Renal cortex interstitium (tissue), 11 donors: ENCODE results near the gene GNLY. TPM values are rescaled to one million over a fixed set of nuclear protein-coding genes. Genes with fewer than 3 reads are reported as not detected.

Experiments used
- DNase-seq, 11 donors: peaks; one replicate each; pipeline ENCODE4 v3.0.0-alpha.2; 2013; ENCODE audit warnings: low read depth in 9 of 11, low spot score in 4 of 11; ENCODE audit errors: extremely low read depth in 1 of 11
- polyA plus RNA-seq, 3 donors: library from polyadenylated mRNA; unstranded; fragments of 120-200 nt; gene quantifications; one replicate each; pipeline ENCODE4 v1.2.1, GENCODE V29; 2013; ENCODE audit not compliant: insufficient read length in 3 of 3

GNLY gene
- polyA plus RNA-seq, 3 donors: 0.13 to 0.42 (median 0.27) TPM

GRCh38 chr2:85734942-85735608 lies 40.9 kb downstream of the GNLY start:
- DNase-seq: no peak

GRCh38 chr2:85735691-85736090 lies 41.5 kb downstream of the GNLY start:
- DNase-seq: no peak

GRCh38 chr2:85736456-85737355 lies 42.5 kb downstream of the GNLY start:
- DNase-seq: no peak

- DNase-seq: no peak
Observed at GRCh38 chr2:85737481-85737880, 43.3 kb downstream of the GNLY start.

- DNase-seq: peak in 1 of 11 donors; percentile 34
Observed at GRCh38 chr2:85737961-85738360, 43.8 kb downstream of the GNLY start.

GRCh38 chr2:85740193-85740592 lies 46.0 kb downstream of the GNLY start:
- DNase-seq: no peak

- DNase-seq: no peak
Observed at GRCh38 chr2:85741211-85741832, 47.2 kb downstream of the GNLY start.

GRCh38 chr2:85741833-85742455 lies 47.8 kb downstream of the GNLY start:
- DNase-seq: peak in 1 of 11 donors; percentile 51

GRCh38 chr2:85743304-85743978 lies 49.3 kb downstream of the GNLY start:
- DNase-seq: no peak

- DNase-seq: no peak
Observed at GRCh38 chr2:85744055-85744454, 49.9 kb downstream of the GNLY start.

GRCh38 chr2:85744741-85745601 lies 50.8 kb downstream of the GNLY start:
- no peak for DNase-seq

GRCh38 chr2:85745619-85746018 lies 51.5 kb downstream of the GNLY start:
- DNase-seq: no peak

- DNase-seq: no peak
Observed at GRCh38 chr2:85746321-85747004, 52.3 kb downstream of the GNLY start.

- no peak for DNase-seq
Observed at GRCh38 chr2:85747441-85747840, 53.3 kb downstream of the GNLY start.

- DNase-seq: no peak
Observed at GRCh38 chr2:85748039-85748734, 54.0 kb downstream of the GNLY start.
